Astrocyte of the spinal cord (primary cell): Measurements from ENCODE around the gene ELOB.
"Not testable (repeated sequence)": the region's sequence is repeated elsewhere in the genome, so short reads cannot be mapped to it uniquely, and the experiment has no call there.

Experiments used
- DNase-seq: peaks from one replicate; pipeline ENCODE4 v3.0.0; 2011; ENCODE audit warnings: low read depth, low spot score
- H3K4me3 ChIP-seq: 2 replicates; pipeline ENCODE4 v1.5.1; 2011; ENCODE audit warnings: low read depth, mild to moderate bottlenecking, low read length, moderate library complexity
- CTCF ChIP-seq: IDR thresholded peaks from 2 replicates; pipeline ENCODE4 v1.5.1; 2012; ENCODE audit warnings: low read depth, mild to moderate bottlenecking, low read length, inconsistent platforms
- in situ Hi-C: cut with HindIII; loops from 2 replicates; pipeline ENCODE4 v1.10.0; 2017; ENCODE audit warnings: low sequenced_read_pairs

Gene ELOB

GRCh38 chr16:2724088-2724676 is 52.9 kb downstream of the ELOB start:
- DNase-seq = no peak
- H3K4me3 ChIP-seq = no peak overlapping the region
- in situ Hi-C loops = no loop called here
- no peak for TF ChIP-seq CTCF

- DNase-seq, in situ Hi-C loops: not testable (repeated sequence)
- peak overlapping the region; percentile 49 for H3K4me3 ChIP-seq
Measured at GRCh38 chr16:2721634-2722173, 55.4 kb downstream of the ELOB start.
